ENCODE results near the gene MLN. TPM values are rescaled to one million over a fixed set of nuclear protein-coding genes. Genes with fewer than 3 reads are reported as not detected.

MLN gene
- total RNA-seq, 1 experiment from 2014 or later, result not detected

GRCh38 chr6:33850296-33850695 is 46.5 kb upstream of the MLN start:
- POLR2A ChIA-PET, result no interaction called here
- CTCF ChIA-PET, result interaction anchor here (1.0 to 1.3 kb wide), 2 partner anchors 31 to 178 kb away, joined by 3 to 5 read pairs; no protein-coding TSS in a partner anchor

GRCh38 chr6:33849500-33850075 is 45.8 kb upstream of the MLN start:
- Mint-ChIP-seq H3K27ac (ENCODE audit: low read depth, unreplicated experiment) (no peak overlapping the region), H3K4me3 (ENCODE audit: unreplicated experiment) (no peak overlapping the region), H3K27me3 (ENCODE audit: insufficient read depth, unreplicated experiment) (no peaks in the 10 kb centered on the region), H3K9me3 (ENCODE audit: unreplicated experiment) (no peaks in the 10 kb centered on the region), H3K36me3 (ENCODE audit: insufficient read depth, unreplicated experiment) (peaks cover 6% of the 10 kb centered on the region), H3K4me1 (ENCODE audit: insufficient read depth, unreplicated experiment) (no peaks in the 10 kb centered on the region)
- ChIA-PET POLR2A (no interaction called here), CTCF (interaction anchor here (0.6 to 1.3 kb wide), 2 partner anchors 8 to 179 kb away, joined by 3 read pairs; no protein-coding TSS in a partner anchor)
- BruUV-seq (replicated peaks), result no TSS peak
- intact Hi-C loops (cut with micrococcal nuclease), result loop anchor here (10.0 kb wide), 1 partner anchor 65 kb away; the partner anchor contains the start of gene LEMD2
- TF ChIP-seq CTCF (IDR thresholded peaks at IDR 0.05; ENCODE audit: unreplicated experiment), result no peak
- DNase-seq (ENCODE audit: unreplicated experiment), result no peak

More at GRCh38 chr6:33850296-33850695, 46.5 kb upstream of the MLN start:
- Mint-ChIP-seq H3K4me1 (ENCODE audit: insufficient read depth, unreplicated experiment) (no peaks in the 10 kb centered on the region), H3K27ac (ENCODE audit: low read depth, unreplicated experiment) (no peak overlapping the region), H3K9me3 (ENCODE audit: unreplicated experiment) (no peaks in the 10 kb centered on the region), H3K36me3 (ENCODE audit: insufficient read depth, unreplicated experiment) (peaks cover 6% of the 10 kb centered on the region), H3K27me3 (ENCODE audit: insufficient read depth, unreplicated experiment) (no peaks in the 10 kb centered on the region), H3K4me3 (ENCODE audit: unreplicated experiment) (no peak overlapping the region)
- DNase-seq (ENCODE audit: unreplicated experiment), result no peak
- intact Hi-C loops (cut with micrococcal nuclease), result no loop called here
- no peak for TF ChIP-seq CTCF (IDR thresholded peaks at IDR 0.05; ENCODE audit: unreplicated experiment)
- no TSS peak for BruUV-seq (replicated peaks)

DNA sequence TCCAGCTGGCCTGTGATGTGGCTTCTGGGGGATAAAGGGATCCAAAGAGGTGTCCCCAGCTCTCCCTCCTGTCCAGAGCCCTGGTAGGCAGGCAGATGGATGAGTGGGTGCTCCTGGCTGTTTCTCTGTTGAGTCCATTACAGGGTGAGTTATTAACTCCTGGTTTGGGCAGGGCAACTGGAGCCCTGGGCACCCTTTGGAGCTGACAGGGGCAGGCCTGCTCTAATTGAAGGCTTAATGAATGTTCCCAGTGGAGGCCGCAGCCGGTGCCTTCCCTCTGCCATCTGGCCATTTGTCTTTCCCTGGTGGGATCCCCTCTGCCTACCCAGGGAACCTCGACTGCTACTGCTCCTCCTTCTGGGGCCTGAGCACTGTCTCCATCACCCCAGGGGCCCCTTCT is 44.7 kb upstream of the MLN start:
- Mint-ChIP-seq H3K9me3 (ENCODE audit: unreplicated experiment) (no peaks in the 10 kb centered on the region), H3K36me3 (ENCODE audit: insufficient read depth, unreplicated experiment) (no peaks in the 10 kb centered on the region), H3K4me1 (ENCODE audit: insufficient read depth, unreplicated experiment) (no peaks in the 10 kb centered on the region), H3K27ac (ENCODE audit: low read depth, unreplicated experiment) (no peak overlapping the region), H3K4me3 (ENCODE audit: unreplicated experiment) (no peak overlapping the region), H3K27me3 (ENCODE audit: insufficient read depth, unreplicated experiment) (no peaks in the 10 kb centered on the region)
- no TSS peak for BruUV-seq (replicated peaks)
- intact Hi-C loops (cut with micrococcal nuclease), result loop anchor here (10.0 kb wide), 1 partner anchor 64 kb away; the partner anchor contains the start of gene LEMD2
- DNase-seq (ENCODE audit: unreplicated experiment), result no peak
- no peak for TF ChIP-seq CTCF (IDR thresholded peaks at IDR 0.05; ENCODE audit: unreplicated experiment)
- ChIA-PET POLR2A (no interaction called here), CTCF (no interaction called here)

- intact Hi-C loops (cut with micrococcal nuclease), result loop anchor here (10.0 kb wide), 1 partner anchor 63 kb away; the partner anchor contains the start of gene LEMD2
- DNase-seq (ENCODE audit: unreplicated experiment), result no peak
- Mint-ChIP-seq H3K27ac (ENCODE audit: low read depth, unreplicated experiment) (no peak overlapping the region), H3K4me3 (ENCODE audit: unreplicated experiment) (no peak overlapping the region), H3K4me1 (ENCODE audit: insufficient read depth, unreplicated experiment) (no peaks in the 10 kb centered on the region), H3K27me3 (ENCODE audit: insufficient read depth, unreplicated experiment) (no peaks in the 10 kb centered on the region), H3K36me3 (ENCODE audit: insufficient read depth, unreplicated experiment) (no peaks in the 10 kb centered on the region), H3K9me3 (ENCODE audit: unreplicated experiment) (no peaks in the 10 kb centered on the region)
- TF ChIP-seq CTCF (IDR thresholded peaks at IDR 0.05; ENCODE audit: unreplicated experiment), result no peak
- BruUV-seq (replicated peaks), result no TSS peak
- CTCF ChIA-PET, result no interaction called here
- POLR2A ChIA-PET, result no interaction called here
Measured at GRCh38 chr6:33847867-33848266, 44.1 kb upstream of the MLN start.
